ENCODE data around the gene PLXNA3.

PLXNA3 gene

GRCh38 chrX:154457491-154458115 is 478 bp upstream of the PLXNA3 start:
- Histone ChIP-seq H3K9me3 (ENCODE audit: control insufficient read depth in 2 of 2, low read length in 2 of 2) (no peaks in the 10 kb centered on the region), H3K4me1 (ENCODE audit: control insufficient read depth in 2 of 2, insufficient read depth in 2 of 2, low read length in 2 of 2) (peaks cover 5 to 6% of the 10 kb centered on the region in 2 donors), H3K27me3 (ENCODE audit: control insufficient read depth in 2 of 2, insufficient read depth in 2 of 2, low read length in 2 of 2) (no peaks in the 10 kb centered on the region), H3K27ac (ENCODE audit: low read depth in 2 of 2, low read length in 2 of 2) (peak overlapping the region in 1 of 2 donors; percentile 38), H3K4me3 (ENCODE audit: low read length in 2 of 2) (peak overlapping the region; percentile 59 to 61), H3K9ac (ENCODE audit: low read depth in 1 of 2, low read length in 2 of 2) (peak overlapping the region; percentile 43 to 47), H3K36me3 (ENCODE audit: control insufficient read depth in 2 of 2, insufficient read depth in 2 of 2, low read length in 2 of 2) (peaks cover 0 to 6% of the 10 kb centered on the region in 2 donors)

DNA sequence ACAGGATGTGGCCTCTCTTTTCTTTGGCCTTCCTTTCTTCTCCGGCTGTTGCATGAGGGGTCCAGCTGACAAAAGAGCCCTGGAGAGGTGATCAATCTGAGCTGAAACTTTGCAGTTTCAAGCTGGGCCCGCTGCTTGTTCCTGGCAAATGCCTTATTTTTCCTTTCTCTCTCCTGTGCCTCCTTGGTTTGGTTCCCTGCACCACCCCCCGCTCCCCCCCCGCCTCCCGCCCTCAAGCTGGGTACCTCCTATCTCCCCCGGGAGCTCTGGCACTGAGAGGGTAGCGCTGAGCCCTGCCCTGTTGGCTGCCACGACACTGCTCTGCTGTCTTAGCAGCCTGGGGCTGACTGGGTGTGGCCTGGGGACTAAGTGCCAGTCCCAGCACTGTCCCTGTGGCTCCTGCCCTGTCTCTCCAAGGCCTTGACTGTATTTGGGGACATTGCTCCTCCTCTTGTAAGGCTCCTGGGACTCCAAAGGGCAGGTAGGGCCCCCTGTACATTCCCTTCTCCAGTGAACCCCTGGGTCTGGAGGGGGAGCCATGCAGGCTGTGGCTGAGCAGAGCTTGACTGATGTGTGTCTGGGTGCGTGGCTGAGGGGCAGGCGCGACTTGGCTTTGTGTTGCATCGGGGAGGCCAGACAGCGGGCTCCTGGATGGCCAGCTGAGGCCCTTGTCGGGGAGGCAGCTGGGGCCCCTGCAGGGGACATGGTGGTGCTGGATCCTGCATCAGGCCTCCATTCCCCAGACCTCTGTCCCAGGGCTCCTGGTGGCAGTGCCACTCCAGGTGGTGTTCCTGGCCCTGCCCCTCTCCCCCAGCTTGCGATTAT is 1.1 kb downstream of the PLXNA3 start:
- Histone ChIP-seq H3K4me3 (ENCODE audit: low read length in 2 of 2) (peak overlapping the region; percentile 54 to 67), H3K4me1 (ENCODE audit: control insufficient read depth in 2 of 2, insufficient read depth in 2 of 2, low read length in 2 of 2) (peaks cover 5 to 6% of the 10 kb centered on the region in 2 donors), H3K9ac (ENCODE audit: low read depth in 1 of 2, low read length in 2 of 2) (peak overlapping the region; percentile 56 to 79), H3K36me3 (ENCODE audit: control insufficient read depth in 2 of 2, insufficient read depth in 2 of 2, low read length in 2 of 2) (peaks cover 0 to 6% of the 10 kb centered on the region in 2 donors), H3K27ac (ENCODE audit: low read depth in 2 of 2, low read length in 2 of 2) (peak overlapping the region; percentile 32 to 41), H3K9me3 (ENCODE audit: control insufficient read depth in 2 of 2, low read length in 2 of 2) (no peaks in the 10 kb centered on the region), H3K27me3 (ENCODE audit: control insufficient read depth in 2 of 2, insufficient read depth in 2 of 2, low read length in 2 of 2) (no peaks in the 10 kb centered on the region)

- H3K27me3 ChIP-seq (ENCODE audit: control insufficient read depth in 2 of 2, insufficient read depth in 2 of 2, low read length in 2 of 2), result no peaks in the 10 kb centered on the region
- no peak overlapping the region for H3K27ac ChIP-seq (ENCODE audit: low read depth in 2 of 2, low read length in 2 of 2)
- H3K9me3 ChIP-seq (ENCODE audit: control insufficient read depth in 2 of 2, low read length in 2 of 2), result no peaks in the 10 kb centered on the region
- H3K4me3 ChIP-seq (ENCODE audit: low read length in 2 of 2), result no peak overlapping the region
- peaks cover 0 to 11% of the 10 kb centered on the region in 2 donors for H3K36me3 ChIP-seq (ENCODE audit: control insufficient read depth in 2 of 2, insufficient read depth in 2 of 2, low read length in 2 of 2)
- H3K9ac ChIP-seq (ENCODE audit: low read depth in 1 of 2, low read length in 2 of 2), result peak overlapping the region in 1 of 2 donors; percentile 21
- H3K4me1 ChIP-seq (ENCODE audit: control insufficient read depth in 2 of 2, insufficient read depth in 2 of 2, low read length in 2 of 2), result peaks cover 5 to 6% of the 10 kb centered on the region in 2 donors
Measured at GRCh38 chrX:154459832-154460231, 1.8 kb downstream of the PLXNA3 start.

GRCh38 chrX:154460326-154460725 is 2.2 kb downstream of the PLXNA3 start:
- Histone ChIP-seq H3K27ac (ENCODE audit: low read depth in 2 of 2, low read length in 2 of 2) (no peak overlapping the region), H3K4me3 (ENCODE audit: low read length in 2 of 2) (no peak overlapping the region), H3K9me3 (ENCODE audit: control insufficient read depth in 2 of 2, low read length in 2 of 2) (no peaks in the 10 kb centered on the region), H3K9ac (ENCODE audit: low read depth in 1 of 2, low read length in 2 of 2) (no peak overlapping the region), H3K36me3 (ENCODE audit: control insufficient read depth in 2 of 2, insufficient read depth in 2 of 2, low read length in 2 of 2) (peaks cover 0 to 11% of the 10 kb centered on the region in 2 donors), H3K4me1 (ENCODE audit: control insufficient read depth in 2 of 2, insufficient read depth in 2 of 2, low read length in 2 of 2) (peaks cover 5 to 6% of the 10 kb centered on the region in 2 donors), H3K27me3 (ENCODE audit: control insufficient read depth in 2 of 2, insufficient read depth in 2 of 2, low read length in 2 of 2) (no peaks in the 10 kb centered on the region)

DNA sequence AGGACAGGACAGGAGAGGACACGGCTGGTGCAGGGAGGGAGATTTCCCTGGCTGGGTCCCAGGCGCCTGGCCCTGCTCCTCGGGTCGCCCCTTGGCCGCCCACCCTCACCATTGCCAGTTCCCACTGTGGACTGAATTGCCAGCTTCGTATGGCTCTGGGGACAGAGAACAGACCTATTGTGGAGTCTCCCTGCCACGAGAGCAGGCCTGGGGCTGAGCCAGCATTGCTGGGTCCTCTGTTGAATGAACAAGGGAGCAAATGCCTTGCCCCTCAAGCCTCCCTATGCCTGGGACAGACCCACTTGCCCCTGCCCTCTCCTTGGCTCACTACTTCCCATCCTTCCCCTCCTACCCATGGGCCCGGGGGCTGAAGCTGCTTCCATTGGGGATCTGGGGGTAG is 4.3 kb downstream of the PLXNA3 start:
- Histone ChIP-seq H3K27ac (ENCODE audit: low read depth in 2 of 2, low read length in 2 of 2) (no peak overlapping the region), H3K36me3 (ENCODE audit: control insufficient read depth in 2 of 2, insufficient read depth in 2 of 2, low read length in 2 of 2) (peaks cover 0 to 11% of the 10 kb centered on the region in 2 donors), H3K27me3 (ENCODE audit: control insufficient read depth in 2 of 2, insufficient read depth in 2 of 2, low read length in 2 of 2) (no peaks in the 10 kb centered on the region)

DNA sequence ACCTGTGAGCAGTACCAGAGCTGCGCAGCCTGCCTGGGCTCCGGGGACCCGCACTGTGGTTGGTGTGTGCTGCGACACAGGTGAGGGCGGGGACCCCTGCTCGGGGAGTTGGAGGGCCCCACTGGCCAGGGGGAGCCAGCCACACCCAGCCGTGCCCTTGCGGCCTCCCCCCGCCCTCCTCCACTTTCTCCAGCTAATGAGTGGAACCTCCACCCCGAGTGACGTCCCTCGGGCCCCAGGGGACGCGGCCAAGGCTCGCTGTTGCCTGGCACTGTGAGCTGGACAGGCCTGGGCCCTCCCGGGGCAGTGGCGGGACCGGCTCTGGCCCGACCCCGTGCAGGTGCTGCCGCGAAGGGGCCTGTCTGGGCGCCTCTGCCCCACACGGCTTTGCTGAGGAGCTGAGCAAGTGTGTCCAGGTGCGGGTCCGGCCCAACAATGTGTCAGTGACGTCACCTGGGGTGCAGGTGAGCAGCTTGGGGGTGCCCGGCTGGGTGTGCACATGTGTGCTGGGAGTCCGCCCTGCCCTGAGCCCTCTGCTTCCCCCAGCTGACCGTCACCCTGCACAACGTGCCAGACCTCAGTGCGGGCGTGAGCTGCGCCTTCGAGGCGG is 5.6 kb downstream of the PLXNA3 start:
- H3K4me1 ChIP-seq (ENCODE audit: control insufficient read depth in 2 of 2, insufficient read depth in 2 of 2, low read length in 2 of 2), result peaks cover 5 to 6% of the 10 kb centered on the region in 2 donors
- no peak overlapping the region for H3K27ac ChIP-seq (ENCODE audit: low read depth in 2 of 2, low read length in 2 of 2)
- H3K27me3 ChIP-seq (ENCODE audit: control insufficient read depth in 2 of 2, insufficient read depth in 2 of 2, low read length in 2 of 2), result no peaks in the 10 kb centered on the region
- H3K4me3 ChIP-seq (ENCODE audit: low read length in 2 of 2), result no peak overlapping the region
- H3K9me3 ChIP-seq (ENCODE audit: control insufficient read depth in 2 of 2, low read length in 2 of 2), result no peaks in the 10 kb centered on the region
- H3K9ac ChIP-seq (ENCODE audit: low read depth in 1 of 2, low read length in 2 of 2), result no peak overlapping the region
- peaks cover 0 to 14% of the 10 kb centered on the region in 2 donors for H3K36me3 ChIP-seq (ENCODE audit: control insufficient read depth in 2 of 2, insufficient read depth in 2 of 2, low read length in 2 of 2)

More for the DNA sequence above, 4.3 kb downstream of the PLXNA3 start:
- no peak overlapping the region for H3K4me3 ChIP-seq (ENCODE audit: low read length in 2 of 2)
- H3K9me3 ChIP-seq (ENCODE audit: control insufficient read depth in 2 of 2, low read length in 2 of 2), result no peaks in the 10 kb centered on the region
- peaks cover 5 to 6% of the 10 kb centered on the region in 2 donors for H3K4me1 ChIP-seq (ENCODE audit: control insufficient read depth in 2 of 2, insufficient read depth in 2 of 2, low read length in 2 of 2)
- H3K9ac ChIP-seq (ENCODE audit: low read depth in 1 of 2, low read length in 2 of 2), result no peak overlapping the region

DNA sequence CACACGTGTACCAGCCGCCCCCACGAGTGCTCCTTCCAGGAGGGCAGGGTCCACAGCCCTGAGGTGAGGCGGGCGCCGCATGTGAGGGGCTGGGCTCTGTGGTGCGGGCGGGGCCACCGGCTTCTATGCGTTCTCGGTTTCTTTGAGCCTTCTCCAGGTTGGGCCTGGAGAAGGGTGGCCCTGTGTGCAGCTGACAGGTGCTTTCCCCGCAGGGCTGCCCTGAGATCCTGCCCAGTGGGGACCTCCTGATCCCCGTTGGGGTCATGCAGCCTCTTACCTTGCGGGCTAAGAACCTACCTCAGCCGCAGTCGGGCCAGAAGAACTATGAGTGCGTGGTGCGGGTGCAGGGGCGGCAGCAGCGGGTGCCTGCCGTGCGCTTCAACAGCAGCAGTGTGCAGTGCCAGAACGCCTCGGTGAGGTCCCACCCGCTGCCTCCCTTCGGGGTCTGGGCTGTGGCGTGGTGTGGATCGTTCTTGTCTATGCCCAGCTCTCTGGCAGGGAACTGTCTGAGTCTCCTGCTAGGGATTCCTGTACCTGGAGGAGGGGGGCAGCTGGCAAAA is 6.8 kb downstream of the PLXNA3 start:
- Histone ChIP-seq H3K27ac (ENCODE audit: low read depth in 2 of 2, low read length in 2 of 2) (no peak overlapping the region), H3K9ac (ENCODE audit: low read depth in 1 of 2, low read length in 2 of 2) (no peak overlapping the region), H3K9me3 (ENCODE audit: control insufficient read depth in 2 of 2, low read length in 2 of 2) (no peaks in the 10 kb centered on the region), H3K36me3 (ENCODE audit: control insufficient read depth in 2 of 2, insufficient read depth in 2 of 2, low read length in 2 of 2) (peaks cover 0 to 15% of the 10 kb centered on the region in 2 donors), H3K4me3 (ENCODE audit: low read length in 2 of 2) (no peak overlapping the region), H3K27me3 (ENCODE audit: control insufficient read depth in 2 of 2, insufficient read depth in 2 of 2, low read length in 2 of 2) (no peaks in the 10 kb centered on the region), H3K4me1 (ENCODE audit: control insufficient read depth in 2 of 2, insufficient read depth in 2 of 2, low read length in 2 of 2) (no peaks in the 10 kb centered on the region)

DNA sequence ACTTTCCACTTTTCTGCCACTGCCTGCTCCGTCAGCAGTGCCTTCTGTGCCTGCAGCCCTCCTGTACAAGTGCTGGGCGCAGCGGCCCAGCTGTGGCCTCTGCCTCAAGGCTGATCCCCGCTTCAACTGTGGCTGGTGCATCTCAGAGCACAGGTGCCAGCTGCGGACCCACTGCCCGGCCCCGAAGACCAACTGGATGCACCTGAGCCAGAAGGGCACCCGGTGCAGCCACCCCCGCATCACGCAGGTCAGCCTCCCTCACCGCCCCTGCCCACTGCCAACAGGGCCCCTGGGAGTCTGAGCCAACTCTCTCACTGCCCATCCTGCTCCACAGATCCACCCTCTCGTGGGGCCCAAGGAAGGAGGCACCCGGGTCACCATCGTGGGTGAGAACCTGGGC is 7.5 kb downstream of the PLXNA3 start:
- no peak overlapping the region for H3K27ac ChIP-seq (ENCODE audit: low read depth in 2 of 2, low read length in 2 of 2)
- no peaks in the 10 kb centered on the region for H3K4me1 ChIP-seq (ENCODE audit: control insufficient read depth in 2 of 2, insufficient read depth in 2 of 2, low read length in 2 of 2)
- peaks cover 0 to 20% of the 10 kb centered on the region in 2 donors for H3K36me3 ChIP-seq (ENCODE audit: control insufficient read depth in 2 of 2, insufficient read depth in 2 of 2, low read length in 2 of 2)
- no peak overlapping the region for H3K9ac ChIP-seq (ENCODE audit: low read depth in 1 of 2, low read length in 2 of 2)
- no peaks in the 10 kb centered on the region for H3K9me3 ChIP-seq (ENCODE audit: control insufficient read depth in 2 of 2, low read length in 2 of 2)
- H3K4me3 ChIP-seq (ENCODE audit: low read length in 2 of 2), result no peak overlapping the region
- no peaks in the 10 kb centered on the region for H3K27me3 ChIP-seq (ENCODE audit: control insufficient read depth in 2 of 2, insufficient read depth in 2 of 2, low read length in 2 of 2)

DNA sequence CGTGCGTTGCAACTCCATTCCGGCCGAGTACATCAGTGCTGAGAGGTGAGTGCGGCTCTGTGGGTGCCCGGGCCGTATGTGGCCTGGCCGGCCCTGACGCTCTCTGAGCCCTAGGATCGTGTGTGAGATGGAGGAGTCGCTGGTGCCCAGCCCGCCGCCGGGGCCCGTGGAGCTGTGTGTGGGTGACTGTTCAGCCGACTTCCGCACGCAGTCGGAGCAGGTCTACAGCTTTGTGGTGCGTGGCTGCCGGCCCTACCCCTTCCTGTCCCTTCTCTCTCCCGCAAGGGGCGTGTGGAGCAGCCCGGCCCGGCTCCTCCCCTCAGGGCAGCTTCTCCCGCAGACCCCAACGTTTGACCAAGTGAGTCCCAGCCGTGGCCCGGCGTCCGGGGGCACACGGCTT is 8.0 kb downstream of the PLXNA3 start:
- Histone ChIP-seq H3K4me1 (ENCODE audit: control insufficient read depth in 2 of 2, insufficient read depth in 2 of 2, low read length in 2 of 2) (no peaks in the 10 kb centered on the region), H3K27ac (ENCODE audit: low read depth in 2 of 2, low read length in 2 of 2) (no peak overlapping the region), H3K36me3 (ENCODE audit: control insufficient read depth in 2 of 2, insufficient read depth in 2 of 2, low read length in 2 of 2) (peaks cover 0 to 19% of the 10 kb centered on the region in 2 donors), H3K9ac (ENCODE audit: low read depth in 1 of 2, low read length in 2 of 2) (no peak overlapping the region), H3K4me3 (ENCODE audit: low read length in 2 of 2) (no peak overlapping the region), H3K27me3 (ENCODE audit: control insufficient read depth in 2 of 2, insufficient read depth in 2 of 2, low read length in 2 of 2) (no peaks in the 10 kb centered on the region), H3K9me3 (ENCODE audit: control insufficient read depth in 2 of 2, low read length in 2 of 2) (no peaks in the 10 kb centered on the region)

- Histone ChIP-seq H3K36me3 (ENCODE audit: control insufficient read depth in 2 of 2, insufficient read depth in 2 of 2, low read length in 2 of 2) (peaks cover 0 to 23% of the 10 kb centered on the region in 2 donors), H3K4me3 (ENCODE audit: low read length in 2 of 2) (no peak overlapping the region), H3K4me1 (ENCODE audit: control insufficient read depth in 2 of 2, insufficient read depth in 2 of 2, low read length in 2 of 2) (peaks cover 0 to under 1% of the 10 kb centered on the region in 2 donors), H3K27ac (ENCODE audit: low read depth in 2 of 2, low read length in 2 of 2) (no peak overlapping the region), H3K9ac (ENCODE audit: low read depth in 1 of 2, low read length in 2 of 2) (no peak overlapping the region), H3K27me3 (ENCODE audit: control insufficient read depth in 2 of 2, insufficient read depth in 2 of 2, low read length in 2 of 2) (no peaks in the 10 kb centered on the region), H3K9me3 (ENCODE audit: control insufficient read depth in 2 of 2, low read length in 2 of 2) (no peaks in the 10 kb centered on the region)
Measured at GRCh38 chrX:154466907-154467306, 8.8 kb downstream of the PLXNA3 start.
